ENCODE measurements around the gene BLVRA.

BLVRA gene

DNA sequence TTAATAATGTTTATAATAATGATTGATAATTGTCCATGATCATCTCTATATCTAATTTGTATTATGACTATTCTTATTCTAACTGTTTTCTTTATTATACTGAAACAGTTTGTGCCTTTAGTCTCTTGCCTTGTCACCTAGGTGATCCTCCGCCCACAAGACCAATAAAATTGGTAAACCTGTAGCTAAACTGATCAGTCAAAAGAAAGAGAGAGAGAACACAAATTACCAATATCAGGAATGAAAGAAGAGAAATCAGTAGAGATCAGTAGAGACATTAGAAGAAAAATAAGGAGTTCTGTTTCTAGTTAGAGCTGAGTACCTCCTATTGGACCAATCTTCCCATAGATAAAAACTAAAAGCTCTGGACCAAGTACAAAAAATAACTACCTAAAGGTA is 23.1 kb upstream of the BLVRA start:
- TF ChIP-seq, protein P1, sequence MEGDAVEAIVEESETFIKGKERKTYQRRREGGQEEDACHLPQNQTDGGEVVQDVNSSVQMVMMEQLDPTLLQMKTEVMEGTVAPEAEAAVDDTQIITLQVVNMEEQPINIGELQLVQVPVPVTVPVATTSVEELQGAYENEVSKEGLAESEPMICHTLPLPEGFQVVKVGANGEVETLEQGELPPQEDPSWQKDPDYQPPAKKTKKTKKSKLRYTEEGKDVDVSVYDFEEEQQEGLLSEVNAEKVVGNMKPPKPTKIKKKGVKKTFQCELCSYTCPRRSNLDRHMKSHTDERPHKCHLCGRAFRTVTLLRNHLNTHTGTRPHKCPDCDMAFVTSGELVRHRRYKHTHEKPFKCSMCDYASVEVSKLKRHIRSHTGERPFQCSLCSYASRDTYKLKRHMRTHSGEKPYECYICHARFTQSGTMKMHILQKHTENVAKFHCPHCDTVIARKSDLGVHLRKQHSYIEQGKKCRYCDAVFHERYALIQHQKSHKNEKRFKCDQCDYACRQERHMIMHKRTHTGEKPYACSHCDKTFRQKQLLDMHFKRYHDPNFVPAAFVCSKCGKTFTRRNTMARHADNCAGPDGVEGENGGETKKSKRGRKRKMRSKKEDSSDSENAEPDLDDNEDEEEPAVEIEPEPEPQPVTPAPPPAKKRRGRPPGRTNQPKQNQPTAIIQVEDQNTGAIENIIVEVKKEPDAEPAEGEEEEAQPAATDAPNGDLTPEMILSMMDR (IDR thresholded peaks at IDR 0.05; ENCODE audit: insufficient read depth, low read length, missing control alignments): no peak
- CTCF ChIA-PET: interaction anchor here (0.7 to 3.7 kb wide), 3 partner anchors 11 to 103 kb away, joined by 3 to 27 read pairs (median 10); no protein-coding TSS in a partner anchor
- no peak for DNase-seq (ENCODE audit: low read depth, low spot score)
- POLR2A ChIA-PET: no interaction called here
- no peak overlapping the region for H3K4me3 ChIP-seq (ENCODE audit: low read depth, low read length)

- no peak for DNase-seq (ENCODE audit: low read depth, low spot score)
- CTCF ChIA-PET: interaction anchor here (0.7 to 3.7 kb wide), 4 partner anchors 10 to 102 kb away, joined by 3 to 27 read pairs (median 7); no protein-coding TSS in a partner anchor
- POLR2A ChIA-PET: no interaction called here
- no peak overlapping the region for H3K4me3 ChIP-seq (ENCODE audit: low read depth, low read length)
- TF ChIP-seq, protein P1 (IDR thresholded peaks at IDR 0.05; ENCODE audit: insufficient read depth, low read length, missing control alignments): no peak
Measured at GRCh38 chr7:43735802-43736603, 22.5 kb upstream of the BLVRA start.

DNA sequence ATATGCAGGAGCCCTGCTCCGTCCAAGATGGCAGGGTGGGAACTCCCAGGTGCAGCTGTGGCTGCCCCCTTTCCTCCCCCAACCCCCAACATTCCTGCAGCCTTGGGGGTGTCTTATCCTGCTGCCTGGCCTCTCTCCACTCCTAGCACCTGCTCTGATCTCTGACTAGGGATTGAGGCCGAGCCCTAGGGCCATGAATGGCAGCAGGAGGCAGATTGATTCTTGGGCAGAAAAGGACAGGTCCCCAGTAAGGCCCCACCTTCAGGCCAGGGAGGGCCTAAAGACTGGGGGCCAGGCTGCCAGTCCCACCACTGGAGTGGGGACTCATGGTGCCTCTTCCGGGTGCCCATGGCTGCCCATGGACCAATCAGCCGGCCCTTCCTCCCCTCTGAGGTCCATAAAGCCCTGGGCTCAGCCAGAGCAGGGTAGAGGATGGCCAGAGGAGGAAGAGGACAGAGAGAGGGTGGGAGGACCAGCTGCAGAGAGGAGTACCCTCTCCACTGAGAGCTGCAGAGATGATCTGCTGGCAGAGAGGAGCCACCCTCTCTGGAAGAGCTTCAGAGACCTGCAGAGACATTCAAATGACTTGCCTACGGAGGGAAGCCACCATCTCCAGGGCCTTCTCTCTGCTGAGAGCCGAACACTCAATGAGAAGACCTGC is 20.9 kb upstream of the BLVRA start:
- CTCF ChIA-PET: interaction anchor here (1.4 to 3.7 kb wide), 2 partner anchors 8 to 101 kb away, joined by 4 to 27 read pairs; partner anchors contain the start of gene COA1
- POLR2A ChIA-PET: no interaction called here
- DNase-seq (ENCODE audit: low read depth, low spot score): no peak
- H3K4me3 ChIP-seq (ENCODE audit: low read depth, low read length): no peak overlapping the region
- TF ChIP-seq, protein P1 (IDR thresholded peaks at IDR 0.05; ENCODE audit: insufficient read depth, low read length, missing control alignments): no peak

DNA sequence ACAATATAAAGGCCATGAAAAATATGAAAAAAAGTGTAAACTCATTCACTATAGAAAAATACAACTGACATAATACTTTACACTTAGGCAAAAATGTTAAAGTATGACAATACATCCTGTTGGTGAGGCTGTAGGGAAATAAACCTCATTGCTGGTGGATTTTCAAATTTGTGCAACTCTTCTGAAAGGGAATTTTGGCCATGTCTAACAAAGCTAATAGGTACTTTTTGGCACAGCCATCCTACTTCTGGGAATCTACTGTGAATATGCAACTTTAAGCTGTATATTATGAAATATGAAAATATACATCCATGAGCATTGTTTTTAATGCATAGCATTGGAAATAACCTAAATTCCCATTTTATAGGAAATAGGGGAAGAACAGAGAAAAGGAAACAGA is 15.8 kb upstream of the BLVRA start:
- no peak for DNase-seq (ENCODE audit: low read depth, low spot score)
- CTCF ChIA-PET: no interaction called here
- POLR2A ChIA-PET: no interaction called here
- TF ChIP-seq, protein P1 (IDR thresholded peaks at IDR 0.05; ENCODE audit: insufficient read depth, low read length, missing control alignments): no peak
- H3K4me3 ChIP-seq (ENCODE audit: low read depth, low read length): no peak overlapping the region

- H3K4me3 ChIP-seq (ENCODE audit: low read depth, low read length): no peak overlapping the region
- ChIA-PET CTCF (interaction anchor here (2.1 kb wide), 1 partner anchor 92 kb away, joined by 8 read pairs; no protein-coding TSS in a partner anchor), POLR2A (no interaction called here)
- TF ChIP-seq, protein P1 (IDR thresholded peaks at IDR 0.05; ENCODE audit: insufficient read depth, low read length, missing control alignments): no peak
- DNase-seq (ENCODE audit: low read depth, low spot score): no peak
Measured at GRCh38 chr7:43747328-43748105, 11.0 kb upstream of the BLVRA start.
